HG03378 (cell line): ENCODE data around the gene CFAP77.

Experiments
- ATAC-seq: cut with Tn5 transposase; IDR thresholded peaks from one replicate; pipeline ENCODE4 v1.9.1; 2021; ENCODE audit warnings: mild to moderate bottlenecking, moderate library complexity; ENCODE audit not compliant: unreplicated experiment

Gene CFAP77

GRCh38 chr9:132575005-132575609, 165.1 kb downstream of the CFAP77 start:
- no peak for ATAC-seq

GRCh38 chr9:132575811-132576210, 165.8 kb downstream of the CFAP77 start:
- no peak for ATAC-seq

GRCh38 chr9:132577119-132577518, 167.1 kb downstream of the CFAP77 start:
- no peak for ATAC-seq

- ATAC-seq: no peak
Measured at GRCh38 chr9:132578367-132578932, 168.4 kb downstream of the CFAP77 start.

- ATAC-seq: no peak
Measured at GRCh38 chr9:132579427-132579798, 169.4 kb downstream of the CFAP77 start.

GRCh38 chr9:132582276-132582785, 172.3 kb downstream of the CFAP77 start, which contains the start of gene BARHL1:
Gene BARHL1 (plus strand): TSS chr9:132582606. CDS start chr9:132582798, 192 bp downstream.
- no peak for ATAC-seq

- no peak for ATAC-seq
Measured at GRCh38 chr9:132582786-132583583, 173.0 kb downstream of the CFAP77 start.

GRCh38 chr9:132583584-132584304, 173.7 kb downstream of the CFAP77 start:
- ATAC-seq: no peak

- ATAC-seq: no peak
Measured at GRCh38 chr9:132584601-132585560, 174.9 kb downstream of the CFAP77 start.

- no peak for ATAC-seq
Measured at GRCh38 chr9:132585954-132586829, 176.2 kb downstream of the CFAP77 start.

- no peak for ATAC-seq
Measured at GRCh38 chr9:132586830-132587591, 177.0 kb downstream of the CFAP77 start.

- no peak for ATAC-seq
Measured at GRCh38 chr9:132587592-132587955, 177.6 kb downstream of the CFAP77 start.

- no peak for ATAC-seq
Measured at GRCh38 chr9:132588098-132588497, 178.1 kb downstream of the CFAP77 start.

- no peak for ATAC-seq
Measured at GRCh38 chr9:132588501-132589147, 178.6 kb downstream of the CFAP77 start.

- ATAC-seq: no peak
Measured at GRCh38 chr9:132589148-132590036, 179.4 kb downstream of the CFAP77 start.

GRCh38 chr9:132590037-132590317, 180.0 kb downstream of the CFAP77 start:
- ATAC-seq: no peak
